HL-60 (cell line): Measurements from ENCODE around the gene GRIN2C.

ENCODE experiments used
- DNase-seq, 2 experiments: peaks; one replicate each; pipeline ENCODE4 v3.0.0-alpha.2; 2010 to 2020; ENCODE audit warnings: low read depth in 1 of 2, low spot score in 1 of 2
- H3K27ac ChIP-seq: fragments of 250-450 bp; sonication (Bioruptor Pico); replicated peaks from 2 replicates; pipeline ENCODE4 v1.5.1; 2020; ENCODE audit warnings: mild to moderate bottlenecking, moderate library complexity
- H3K27me3 ChIP-seq: fragments of 250-450 bp; sonication (Bioruptor Pico); 2 replicates; pipeline ENCODE4 v1.5.1; 2021; ENCODE audit warnings: mild to moderate bottlenecking, moderate library complexity; ENCODE audit not compliant: insufficient read depth, poor library complexity, severe bottlenecking
- H3K4me3 ChIP-seq: replicated peaks from 2 replicates; pipeline ENCODE4 v1.5.1; 2011; ENCODE audit warnings: mild to moderate bottlenecking, control low read depth, low read length; ENCODE audit not compliant: insufficient read depth
- GABPA ChIP-seq: IDR thresholded peaks from 2 replicates; pipeline ENCODE4 v1.6.1; 2012; ENCODE audit warnings: low read depth
- POLR2AphosphoS5 ChIP-seq: IDR thresholded peaks from 2 replicates; pipeline ENCODE4 v1.6.1; 2012; ENCODE audit warnings: low read depth
- SPI1 ChIP-seq: IDR thresholded peaks from 2 replicates; pipeline ENCODE4 v1.6.1; 2012; ENCODE audit warnings: low read depth, mild to moderate bottlenecking, borderline replicate concordance
- TF ChIP-seq, protein P1 (sequence below): IDR thresholded peaks from one replicate; pipeline ENCODE4 v1.5.1; 2011; ENCODE audit warnings: low read length, control low read depth, inconsistent platforms; ENCODE audit not compliant: insufficient read depth
- TF ChIP-seq, protein P2 (sequence below): IDR thresholded peaks from 2 replicates; pipeline ENCODE4 v1.6.1; 2012; ENCODE audit warnings: low read depth; ENCODE audit not compliant: insufficient replicate concordance

GRIN2C gene

DNA sequence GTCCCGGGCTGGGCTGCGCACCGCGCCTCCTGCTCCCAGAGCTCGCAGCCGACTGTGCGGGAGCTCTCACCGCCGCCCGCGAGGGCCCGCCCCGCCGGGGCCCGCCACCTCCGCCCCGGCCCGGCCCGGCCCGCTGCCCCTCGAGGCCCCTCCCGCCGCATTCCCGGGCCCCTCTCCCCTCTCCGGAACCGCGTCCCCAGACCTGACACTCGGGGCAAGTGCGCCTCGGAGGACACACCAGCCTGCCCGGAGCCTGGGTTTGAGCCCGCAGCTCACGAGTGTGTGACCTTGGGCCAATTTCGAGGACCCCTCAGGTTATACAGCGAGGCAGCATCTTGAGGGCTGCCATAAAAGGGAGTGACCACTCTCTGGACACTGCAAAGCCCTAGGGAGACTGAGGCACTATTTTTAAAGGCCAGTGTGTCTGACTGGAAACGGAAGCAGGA lies 2.0 kb upstream of the GRIN2C start:
- no peak for DNase-seq
- TF ChIP-seq SPI1 (no peak), GABPA (no peak), POLR2AphosphoS5 (no peak)
- TF ChIP-seq, protein P1, sequence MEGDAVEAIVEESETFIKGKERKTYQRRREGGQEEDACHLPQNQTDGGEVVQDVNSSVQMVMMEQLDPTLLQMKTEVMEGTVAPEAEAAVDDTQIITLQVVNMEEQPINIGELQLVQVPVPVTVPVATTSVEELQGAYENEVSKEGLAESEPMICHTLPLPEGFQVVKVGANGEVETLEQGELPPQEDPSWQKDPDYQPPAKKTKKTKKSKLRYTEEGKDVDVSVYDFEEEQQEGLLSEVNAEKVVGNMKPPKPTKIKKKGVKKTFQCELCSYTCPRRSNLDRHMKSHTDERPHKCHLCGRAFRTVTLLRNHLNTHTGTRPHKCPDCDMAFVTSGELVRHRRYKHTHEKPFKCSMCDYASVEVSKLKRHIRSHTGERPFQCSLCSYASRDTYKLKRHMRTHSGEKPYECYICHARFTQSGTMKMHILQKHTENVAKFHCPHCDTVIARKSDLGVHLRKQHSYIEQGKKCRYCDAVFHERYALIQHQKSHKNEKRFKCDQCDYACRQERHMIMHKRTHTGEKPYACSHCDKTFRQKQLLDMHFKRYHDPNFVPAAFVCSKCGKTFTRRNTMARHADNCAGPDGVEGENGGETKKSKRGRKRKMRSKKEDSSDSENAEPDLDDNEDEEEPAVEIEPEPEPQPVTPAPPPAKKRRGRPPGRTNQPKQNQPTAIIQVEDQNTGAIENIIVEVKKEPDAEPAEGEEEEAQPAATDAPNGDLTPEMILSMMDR: no peak
- TF ChIP-seq, protein P2, sequence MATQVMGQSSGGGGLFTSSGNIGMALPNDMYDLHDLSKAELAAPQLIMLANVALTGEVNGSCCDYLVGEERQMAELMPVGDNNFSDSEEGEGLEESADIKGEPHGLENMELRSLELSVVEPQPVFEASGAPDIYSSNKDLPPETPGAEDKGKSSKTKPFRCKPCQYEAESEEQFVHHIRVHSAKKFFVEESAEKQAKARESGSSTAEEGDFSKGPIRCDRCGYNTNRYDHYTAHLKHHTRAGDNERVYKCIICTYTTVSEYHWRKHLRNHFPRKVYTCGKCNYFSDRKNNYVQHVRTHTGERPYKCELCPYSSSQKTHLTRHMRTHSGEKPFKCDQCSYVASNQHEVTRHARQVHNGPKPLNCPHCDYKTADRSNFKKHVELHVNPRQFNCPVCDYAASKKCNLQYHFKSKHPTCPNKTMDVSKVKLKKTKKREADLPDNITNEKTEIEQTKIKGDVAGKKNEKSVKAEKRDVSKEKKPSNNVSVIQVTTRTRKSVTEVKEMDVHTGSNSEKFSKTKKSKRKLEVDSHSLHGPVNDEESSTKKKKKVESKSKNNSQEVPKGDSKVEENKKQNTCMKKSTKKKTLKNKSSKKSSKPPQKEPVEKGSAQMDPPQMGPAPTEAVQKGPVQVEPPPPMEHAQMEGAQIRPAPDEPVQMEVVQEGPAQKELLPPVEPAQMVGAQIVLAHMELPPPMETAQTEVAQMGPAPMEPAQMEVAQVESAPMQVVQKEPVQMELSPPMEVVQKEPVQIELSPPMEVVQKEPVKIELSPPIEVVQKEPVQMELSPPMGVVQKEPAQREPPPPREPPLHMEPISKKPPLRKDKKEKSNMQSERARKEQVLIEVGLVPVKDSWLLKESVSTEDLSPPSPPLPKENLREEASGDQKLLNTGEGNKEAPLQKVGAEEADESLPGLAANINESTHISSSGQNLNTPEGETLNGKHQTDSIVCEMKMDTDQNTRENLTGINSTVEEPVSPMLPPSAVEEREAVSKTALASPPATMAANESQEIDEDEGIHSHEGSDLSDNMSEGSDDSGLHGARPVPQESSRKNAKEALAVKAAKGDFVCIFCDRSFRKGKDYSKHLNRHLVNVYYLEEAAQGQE: no peak
- H3K4me3 ChIP-seq: no peak overlapping the region
- H3K27ac ChIP-seq: no peak overlapping the region
- peaks cover 41% of the 10 kb centered on the region for H3K27me3 ChIP-seq

DNA sequence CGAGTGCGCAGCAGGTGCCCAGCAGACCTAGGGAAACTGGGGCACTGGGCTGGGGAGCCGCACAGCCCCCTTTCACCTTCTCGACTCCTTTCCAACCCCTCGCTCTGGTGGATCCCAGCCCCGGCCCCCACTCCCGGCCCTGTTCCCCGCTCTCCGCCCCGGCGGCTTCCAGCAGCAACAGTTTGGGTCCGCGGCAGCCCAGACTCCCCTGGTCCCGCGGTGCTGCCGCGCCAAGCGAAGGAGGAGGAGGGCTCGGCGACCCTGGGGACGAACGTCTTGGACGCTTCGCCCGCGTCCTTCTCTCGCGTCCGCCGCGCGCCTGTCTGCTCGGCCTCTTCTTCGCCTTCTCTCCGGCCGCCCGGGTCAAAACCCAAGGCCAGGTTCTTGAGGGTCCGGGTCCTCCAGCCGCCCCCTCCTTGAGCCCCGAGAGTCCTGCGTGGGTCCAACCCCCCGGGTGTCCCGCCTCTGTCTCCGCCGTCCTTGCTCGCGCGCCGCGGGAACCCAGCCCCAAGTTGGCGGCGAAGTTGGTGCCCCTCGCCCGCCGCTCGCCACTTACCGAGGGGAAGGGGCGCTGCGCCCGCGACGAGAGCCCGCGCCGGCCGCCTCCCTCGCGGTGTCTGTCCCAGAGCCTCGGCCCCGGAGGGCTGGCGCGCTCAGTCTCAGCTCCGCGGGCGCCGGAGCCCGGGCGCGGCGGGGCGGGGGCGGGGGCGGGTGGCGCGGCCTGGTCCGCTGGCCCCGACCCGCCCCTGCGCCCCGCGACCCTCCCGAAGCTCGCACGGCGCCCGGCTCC lies 1.4 kb upstream of the GRIN2C start:
- TF ChIP-seq GABPA (no peak), SPI1 (no peak), POLR2AphosphoS5 (no peak)
- TF ChIP-seq, protein P2: no peak
- TF ChIP-seq, protein P1: no peak

DNA sequence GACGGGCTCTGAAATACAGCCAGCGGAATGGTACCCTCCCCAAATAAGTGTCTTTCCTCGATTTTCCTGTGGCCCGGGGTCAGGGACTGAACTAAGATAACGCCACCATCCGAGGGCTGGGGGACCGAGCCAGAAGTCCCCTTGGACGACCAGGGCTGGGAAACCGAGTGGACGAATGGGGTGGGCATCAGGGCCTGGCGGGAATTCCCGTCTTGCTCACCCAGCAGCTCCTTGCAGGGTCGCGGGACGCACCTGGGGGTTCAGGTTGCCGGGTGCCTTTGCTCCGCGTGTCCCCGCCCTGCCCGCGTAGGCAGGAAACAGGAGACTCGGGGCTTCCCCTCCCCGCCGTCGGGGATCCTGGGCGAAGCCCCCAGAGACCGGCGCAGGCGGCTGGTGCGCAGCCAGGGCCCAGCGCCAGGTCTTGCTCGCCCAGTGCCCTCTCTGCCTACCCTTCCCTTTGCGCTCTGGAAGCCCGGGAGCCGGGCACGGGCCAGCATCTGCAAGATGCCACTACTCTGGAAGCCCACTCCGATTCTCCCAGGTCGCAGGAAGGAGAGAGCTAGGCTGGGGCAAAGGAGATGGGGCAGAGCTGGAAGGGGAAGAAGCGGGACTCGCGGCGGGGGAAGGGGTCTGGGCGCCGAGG lies 665 bp upstream of the GRIN2C start:
- TF ChIP-seq, protein P1: no peak
- no peak for TF ChIP-seq SPI1
- TF ChIP-seq GABPA: no peak
- TF ChIP-seq, protein P2: no peak
- no peak for TF ChIP-seq POLR2AphosphoS5
- Histone ChIP-seq H3K27ac (no peak overlapping the region), H3K27me3 (peaks cover 41% of the 10 kb centered on the region), H3K4me3 (no peak overlapping the region)
- no peak for DNase-seq

More for the DNA sequence above, 1.4 kb upstream of the GRIN2C start:
- DNase-seq: no peak
- H3K27ac ChIP-seq: no peak overlapping the region
- H3K27me3 ChIP-seq: peaks cover 41% of the 10 kb centered on the region
- no peak overlapping the region for H3K4me3 ChIP-seq
